Stimulated activated naive CD8-positive, alpha-beta T cell treated with anti-CD3 and anti-CD28 coated beads, Interleukin-15, amount 100 ng/mL, for 72 hours (primary cell): ENCODE measurements around the gene SGMS1.
"Not testable (repeated sequence)": the region's sequence is repeated elsewhere in the genome, so short reads cannot be mapped to it uniquely, and the experiment has no call there.

ENCODE experiments used
- ATAC-seq: fragments of 150-1000 bp; cut with Tn5 transposase; 2 replicates; pipeline ENCODE4 v1.10.0; 2021; ENCODE audit warnings: mild to moderate bottlenecking, moderate library complexity
- DNase-seq, 2 donors: peaks; one replicate each; pipeline ENCODE4 v3.0.0; 2021 to 2022
- H3K27ac Mint-ChIP-seq, 2 donors: one replicate each; pipeline ENCODE4 v1.8.0; 2022; ENCODE audit warnings: mild to moderate bottlenecking in 2 of 2, mixed read lengths in 2 of 2, moderate library complexity in 2 of 2
- H3K27me3 Mint-ChIP-seq: one replicate; pipeline ENCODE4 v1.8.0; 2022; ENCODE audit warnings: mixed read lengths
- H3K4me1 Mint-ChIP-seq: one replicate; pipeline ENCODE4 v1.8.0; 2022; ENCODE audit warnings: mild to moderate bottlenecking, mixed read lengths
- H3K4me3 Mint-ChIP-seq, 2 donors: one replicate each; pipeline ENCODE4 v1.8.0; 2022; ENCODE audit warnings: mild to moderate bottlenecking in 2 of 2, mixed read lengths in 2 of 2, moderate library complexity in 1 of 2
- H3K9me3 Mint-ChIP-seq, 2 donors: one replicate each; pipeline ENCODE4 v1.8.0; 2022; ENCODE audit warnings: mixed read lengths in 2 of 2

Gene SGMS1

GRCh38 chr10:50582766-50583762 lies 40.7 kb downstream of the SGMS1 start:
- ATAC-seq (no peak), DNase-seq (no peak)
- no peak overlapping the region for H3K27ac Mint-ChIP-seq
- no peaks in the 10 kb centered on the region for H3K27me3 Mint-ChIP-seq
- H3K4me1 Mint-ChIP-seq = peaks cover 39% of the 10 kb centered on the region
- H3K9me3 Mint-ChIP-seq = peaks cover 0 to 7% of the 10 kb centered on the region in 2 donors
- H3K4me3 Mint-ChIP-seq = no peak overlapping the region

- Mint-ChIP-seq H3K27me3 (no peaks in the 10 kb centered on the region), H3K4me1 (peaks cover 48% of the 10 kb centered on the region), H3K9me3 (peaks cover 0 to 7% of the 10 kb centered on the region in 2 donors), H3K4me3 (no peak overlapping the region), H3K27ac (no peak overlapping the region)
- DNase-seq (no peak), ATAC-seq (no peak)
These were observed 41.7 kb downstream of the SGMS1 start for GRCh38 chr10:50582046-50582445.

DNA sequence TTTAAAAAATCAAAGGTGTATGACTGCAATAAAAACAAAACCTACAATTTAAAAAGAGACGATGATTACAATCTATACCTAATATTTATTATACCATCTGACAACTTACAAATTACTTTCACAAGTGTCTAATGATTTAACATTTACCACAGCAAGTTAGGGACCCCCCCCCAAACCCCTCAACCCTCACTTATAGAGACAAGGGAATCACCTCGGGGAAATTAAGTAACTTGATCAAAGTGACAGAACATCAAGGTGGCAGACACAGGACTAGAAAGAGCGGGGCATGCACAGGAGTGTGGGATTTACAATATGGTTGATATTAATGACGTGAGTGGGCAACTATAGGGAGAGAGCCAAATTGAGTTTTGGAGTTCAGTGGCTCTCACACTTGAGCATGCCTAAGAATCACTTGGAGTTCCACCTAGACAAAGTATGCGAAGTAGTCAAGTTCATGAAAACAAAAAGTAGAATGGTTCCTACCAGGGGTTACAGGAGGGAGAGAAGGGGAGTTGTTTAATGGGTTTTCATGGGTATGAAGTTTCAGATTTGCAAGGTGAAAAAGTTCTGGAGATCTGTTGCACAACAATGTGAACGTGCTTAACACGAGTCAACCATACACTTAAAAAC lies 43.4 kb downstream of the SGMS1 start:
- no peak overlapping the region for H3K4me3 Mint-ChIP-seq
- ATAC-seq = no peak
- DNase-seq = no peak
- H3K4me1 Mint-ChIP-seq = peaks cover 51% of the 10 kb centered on the region
- H3K27ac Mint-ChIP-seq = peak overlapping the region in 1 of 2 donors; percentile 82
- H3K27me3 Mint-ChIP-seq = no peaks in the 10 kb centered on the region
- no peaks in the 10 kb centered on the region for H3K9me3 Mint-ChIP-seq

- no peaks in the 10 kb centered on the region for H3K9me3 Mint-ChIP-seq
- ATAC-seq (no peak), DNase-seq (no peak)
- H3K27ac Mint-ChIP-seq = no peak overlapping the region
- H3K4me1 Mint-ChIP-seq = peaks cover 56% of the 10 kb centered on the region
- H3K4me3 Mint-ChIP-seq = no peak overlapping the region
- no peaks in the 10 kb centered on the region for H3K27me3 Mint-ChIP-seq
These were observed 44.1 kb downstream of the SGMS1 start for GRCh38 chr10:50579491-50580261.

DNA sequence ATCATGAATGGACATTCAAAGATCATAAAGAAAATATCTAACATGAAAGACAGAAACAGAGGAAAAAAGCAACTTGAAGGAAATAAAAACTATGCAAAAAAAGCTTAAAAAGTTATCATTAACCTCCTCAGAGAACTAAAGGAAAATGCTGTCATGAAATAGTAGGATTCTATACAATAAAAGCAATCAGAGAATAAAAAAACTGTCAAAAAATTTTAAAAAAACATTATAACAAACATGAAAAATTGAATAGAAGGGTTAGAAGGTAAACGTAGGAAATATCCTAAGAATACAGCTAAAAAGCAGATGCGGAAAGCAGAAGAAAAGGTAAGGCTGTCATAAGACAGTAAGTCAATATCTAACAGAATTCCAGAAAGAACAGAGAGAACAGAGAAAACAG lies 44.8 kb downstream of the SGMS1 start:
- Mint-ChIP-seq H3K4me1 (peaks cover 63% of the 10 kb centered on the region), H3K4me3 (no peak overlapping the region), H3K27ac (no peak overlapping the region), H3K9me3 (no peaks in the 10 kb centered on the region), H3K27me3 (no peaks in the 10 kb centered on the region)
- ATAC-seq (no peak), DNase-seq (no peak)

DNA sequence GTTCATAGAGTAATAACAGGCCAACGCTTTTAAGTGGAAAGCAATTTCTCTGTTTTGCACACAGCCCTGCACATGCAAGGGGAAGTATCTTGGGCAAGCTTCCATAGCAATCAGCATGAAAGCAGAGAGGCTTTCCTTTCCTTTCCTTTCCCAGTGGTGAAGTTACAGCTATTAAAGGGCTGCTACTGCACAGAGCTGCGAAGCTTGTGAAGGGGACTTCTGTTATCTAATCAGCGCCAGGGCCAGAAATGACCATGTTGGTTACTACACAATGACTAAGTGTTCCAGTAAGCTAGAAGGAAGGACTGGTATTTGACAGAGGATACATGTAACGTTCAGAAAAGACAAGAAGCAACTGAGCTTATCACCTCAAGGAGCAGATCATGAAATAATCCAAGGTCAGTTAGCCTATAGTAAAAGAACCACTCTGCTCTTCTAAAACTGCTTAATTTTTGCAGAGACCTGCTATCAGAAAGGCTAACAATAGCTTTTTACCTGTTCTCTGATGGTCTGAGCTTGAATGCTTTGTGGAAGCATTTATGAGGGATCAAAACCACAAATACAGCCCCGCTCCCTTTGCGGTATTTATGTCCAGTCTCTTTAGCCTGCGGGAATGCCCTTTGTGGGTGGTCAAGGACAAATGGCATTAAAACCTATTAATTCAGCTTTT lies 45.9 kb downstream of the SGMS1 start:
- Mint-ChIP-seq H3K4me3 (no peak overlapping the region), H3K27me3 (no peaks in the 10 kb centered on the region), H3K27ac (no peak overlapping the region), H3K4me1 (peaks cover 72% of the 10 kb centered on the region), H3K9me3 (peaks cover 0 to 5% of the 10 kb centered on the region in 2 donors)
- ATAC-seq (no peak), DNase-seq (no peak)

GRCh38 chr10:50577010-50577409 lies 46.7 kb downstream of the SGMS1 start:
- Mint-ChIP-seq H3K4me3 (no peak overlapping the region), H3K27ac (no peak overlapping the region), H3K4me1 (peaks cover 77% of the 10 kb centered on the region), H3K27me3 (no peaks in the 10 kb centered on the region), H3K9me3 (peaks cover 0 to 5% of the 10 kb centered on the region in 2 donors)
- DNase-seq = no peak
- no peak for ATAC-seq

GRCh38 chr10:50576245-50576815 lies 47.4 kb downstream of the SGMS1 start:
- ATAC-seq = no peak
- Mint-ChIP-seq H3K27ac (no peak overlapping the region), H3K27me3 (no peaks in the 10 kb centered on the region), H3K9me3 (peaks cover 0 to 5% of the 10 kb centered on the region in 2 donors), H3K4me1 (peaks cover 76% of the 10 kb centered on the region), H3K4me3 (no peak overlapping the region)
- no peak for DNase-seq

DNA sequence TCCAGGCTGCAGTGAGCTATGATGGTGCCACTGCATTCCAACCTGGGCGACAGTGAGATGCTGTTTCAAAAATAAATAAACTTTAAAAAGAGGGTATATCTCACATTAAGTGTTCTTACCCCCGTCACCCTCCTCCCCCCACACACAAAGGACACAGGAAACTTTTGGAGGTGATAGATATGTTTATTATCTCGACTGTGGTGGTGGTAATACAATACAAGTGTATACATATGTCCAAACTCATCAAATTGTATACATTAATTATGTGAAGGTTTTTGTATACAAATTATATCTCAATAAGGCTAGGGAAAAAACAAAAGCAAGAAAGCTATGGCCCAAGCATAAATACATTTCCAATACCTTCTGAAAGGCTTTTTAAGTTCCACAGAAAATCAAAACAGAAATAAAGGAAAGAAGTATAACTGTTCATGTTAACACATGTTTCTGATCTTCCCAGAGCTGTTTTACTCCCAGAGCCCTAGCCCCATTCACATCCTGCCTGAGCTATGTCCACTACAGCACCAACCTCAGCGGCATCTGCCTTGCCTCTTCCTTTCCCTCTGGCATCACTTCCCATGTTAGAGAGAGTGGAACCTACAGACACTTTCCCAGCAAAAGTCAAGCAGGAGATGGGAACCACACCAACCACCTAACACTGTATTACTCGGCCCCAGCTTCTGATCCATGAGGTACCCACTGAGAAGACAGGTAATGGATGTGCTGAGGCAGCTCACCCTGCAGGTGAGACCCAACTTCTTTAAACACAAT lies 48.1 kb downstream of the SGMS1 start:
- no peak overlapping the region for H3K27ac Mint-ChIP-seq
- DNase-seq = no peak
- peaks cover 69% of the 10 kb centered on the region for H3K4me1 Mint-ChIP-seq
- H3K4me3 Mint-ChIP-seq = no peak overlapping the region
- H3K27me3 Mint-ChIP-seq = no peaks in the 10 kb centered on the region
- no peak for ATAC-seq
- peaks cover 0 to 5% of the 10 kb centered on the region in 2 donors for H3K9me3 Mint-ChIP-seq

DNA sequence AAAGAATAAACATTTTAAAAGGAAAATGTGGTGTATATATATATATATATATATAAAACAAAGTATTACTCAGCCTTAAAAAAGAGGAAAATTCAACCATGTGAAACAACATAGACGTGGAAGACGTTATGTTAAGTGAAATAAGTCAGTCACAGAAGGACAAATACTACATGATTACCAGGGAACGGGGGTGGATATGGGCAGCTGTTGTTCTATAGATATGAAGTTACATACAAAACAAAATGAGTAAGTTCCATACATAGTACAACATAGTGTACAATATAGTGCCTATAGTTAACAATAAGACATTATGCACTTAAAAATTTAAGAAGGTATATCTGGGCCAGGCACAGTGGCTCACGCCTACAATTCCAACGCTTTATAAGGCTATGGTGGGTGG lies 48.8 kb downstream of the SGMS1 start:
- peaks cover 0 to 5% of the 10 kb centered on the region in 2 donors for H3K9me3 Mint-ChIP-seq
- H3K4me3 Mint-ChIP-seq = no peak overlapping the region
- no peaks in the 10 kb centered on the region for H3K27me3 Mint-ChIP-seq
- no peak overlapping the region for H3K27ac Mint-ChIP-seq
- peaks cover 63% of the 10 kb centered on the region for H3K4me1 Mint-ChIP-seq
- DNase-seq = no peak
- no peak for ATAC-seq

DNA sequence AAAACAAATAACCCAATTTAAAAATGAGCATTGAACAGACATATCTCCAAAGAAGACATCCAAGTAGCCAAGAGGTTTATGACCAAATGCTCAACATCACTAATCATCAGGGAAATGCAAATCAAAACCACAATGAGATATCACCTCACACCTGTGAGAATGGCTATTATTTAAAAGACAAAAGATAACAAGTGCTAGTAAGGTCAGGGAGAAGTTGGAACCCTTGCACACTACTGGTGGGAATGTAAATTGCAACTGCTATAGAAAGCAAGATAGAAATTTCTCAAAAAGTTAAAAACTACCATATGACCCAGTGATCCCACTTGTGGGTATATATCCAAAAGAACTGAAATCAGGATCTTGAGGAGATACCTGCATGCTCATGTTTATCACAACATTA lies 49.5 kb downstream of the SGMS1 start:
- no peaks in the 10 kb centered on the region for H3K27me3 Mint-ChIP-seq
- no peak overlapping the region for H3K4me3 Mint-ChIP-seq
- H3K4me1 Mint-ChIP-seq = peaks cover 57% of the 10 kb centered on the region
- DNase-seq (no peak), ATAC-seq (no peak)
- H3K9me3 Mint-ChIP-seq = peaks cover 0 to 5% of the 10 kb centered on the region in 2 donors
- H3K27ac Mint-ChIP-seq = no peak overlapping the region

- Mint-ChIP-seq H3K27me3 (no peaks in the 10 kb centered on the region), H3K9me3 (peaks cover 0 to 5% of the 10 kb centered on the region in 2 donors), H3K4me1 (peaks cover 38% of the 10 kb centered on the region), H3K27ac (no peak overlapping the region), H3K4me3 (no peak overlapping the region)
- DNase-seq (no peak), ATAC-seq (no peak)
These were observed 51.7 kb downstream of the SGMS1 start for GRCh38 chr10:50572017-50572491.

- ATAC-seq, DNase-seq, H3K4me3 Mint-ChIP-seq, H3K27ac Mint-ChIP-seq, H3K9me3 Mint-ChIP-seq, H3K27me3 Mint-ChIP-seq: not testable (repeated sequence)
- peaks cover 23% of the 10 kb centered on the region for H3K4me1 Mint-ChIP-seq
These were observed 55.0 kb downstream of the SGMS1 start for GRCh38 chr10:50568750-50569149.

DNA sequence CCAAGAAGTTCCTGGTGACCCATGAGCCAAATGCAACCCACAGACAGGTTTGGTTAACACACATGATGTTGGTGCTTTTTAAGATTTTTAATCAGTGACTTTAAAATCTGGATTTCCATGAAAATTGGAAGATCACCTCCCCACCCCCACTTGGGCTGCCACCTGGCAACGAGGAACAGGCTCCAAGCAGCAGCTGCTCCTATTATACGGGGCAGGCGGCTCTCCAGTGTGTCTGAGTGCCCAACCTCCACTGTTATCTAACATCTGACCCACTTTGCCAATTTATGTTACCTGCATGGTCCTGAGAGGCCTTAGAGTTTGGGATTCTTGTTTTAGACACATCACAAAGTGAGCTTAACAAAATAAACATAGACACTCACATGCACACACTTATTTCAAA lies 56.4 kb downstream of the SGMS1 start:
- H3K27ac Mint-ChIP-seq = no peak overlapping the region
- H3K27me3 Mint-ChIP-seq = no peaks in the 10 kb centered on the region
- no peak overlapping the region for H3K4me3 Mint-ChIP-seq
- DNase-seq = no peak
- H3K4me1 Mint-ChIP-seq = peaks cover 17% of the 10 kb centered on the region
- ATAC-seq = no peak
- H3K9me3 Mint-ChIP-seq = no peaks in the 10 kb centered on the region
